CD1c-positive myeloid dendritic cell (primary cell): ENCODE data around the gene CD302.
"Not testable (repeated sequence)": the region's sequence is repeated elsewhere in the genome, so short reads cannot be mapped to it uniquely, and the experiment has no call there.

Source experiments
- DNase-seq: peaks from one replicate; pipeline ENCODE4 v3.0.0-alpha.2; 2016; ENCODE audit errors: extremely low spot score

CD302 gene

GRCh38 chr2:159750873-159751272, 47.1 kb downstream of the CD302 start:
- no peak for DNase-seq

GRCh38 chr2:159748089-159748488, 49.9 kb downstream of the CD302 start:
- DNase-seq = no peak

- DNase-seq = not testable (repeated sequence)
Measured at GRCh38 chr2:159745237-159745636, 52.8 kb downstream of the CD302 start.

GRCh38 chr2:159744363-159744762, 53.6 kb downstream of the CD302 start:
- no peak for DNase-seq

GRCh38 chr2:159742846-159743245, 55.2 kb downstream of the CD302 start:
- DNase-seq = no peak

- DNase-seq = peak; percentile 72
Measured at GRCh38 chr2:159738509-159739390, 59.3 kb downstream of the CD302 start.

- DNase-seq = no peak
Measured at GRCh38 chr2:159737917-159738296, 60.1 kb downstream of the CD302 start.

GRCh38 chr2:159737292-159737916, 60.6 kb downstream of the CD302 start:
- no peak for DNase-seq

- no peak for DNase-seq
Measured at GRCh38 chr2:159736048-159736447, 62.0 kb downstream of the CD302 start.

- DNase-seq = no peak
Measured at GRCh38 chr2:159735648-159736047, 62.4 kb downstream of the CD302 start.

- peak; percentile 56 for DNase-seq
Measured at GRCh38 chr2:159728629-159729028, 69.4 kb downstream of the CD302 start.

GRCh38 chr2:159725713-159726112, 72.3 kb downstream of the CD302 start:
- no peak for DNase-seq

GRCh38 chr2:159724795-159725572, 73.0 kb downstream of the CD302 start:
- not testable (repeated sequence) for DNase-seq

- DNase-seq = no peak
Measured at GRCh38 chr2:159722580-159722979, 75.4 kb downstream of the CD302 start.

- no peak for DNase-seq
Measured at GRCh38 chr2:159720676-159721075, 77.3 kb downstream of the CD302 start.
